H1 (cell line): ENCODE results near the gene PDE4D. TPM values are rescaled to one million over a fixed set of nuclear protein-coding genes. Genes with fewer than 3 reads are reported as not detected.

Source experiments
- ATF2 ChIP-seq: IDR thresholded peaks from 2 replicates; pipeline ENCODE4 v1.6.1; 2012; ENCODE audit warnings: low read length, inconsistent platforms
- CBX5 ChIP-seq: fragments of 300-800, 300-1000 bp; sonication (generic); IDR thresholded peaks from 2 replicates; pipeline ENCODE4 v1.7.1; 2016; ENCODE audit warnings: antibody characterized with exemption, low read length, low read depth
- CHD7 ChIP-seq: fragments of 300-600 bp; sonication (generic); IDR thresholded peaks from 2 replicates; pipeline ENCODE4 v1.7.1; 2012; ENCODE audit warnings: low read length, moderate library complexity, mild to moderate bottlenecking, inconsistent platforms; ENCODE audit not compliant: insufficient replicate concordance
- EZH2 ChIP-seq: fragments of 200-600 bp; sonication (generic); IDR thresholded peaks from 2 replicates; pipeline ENCODE4 v1.7.1; 2012; ENCODE audit warnings: low read depth, mild to moderate bottlenecking, moderate library complexity, low read length, inconsistent platforms; ENCODE audit not compliant: severe bottlenecking
- PHF8 ChIP-seq: fragments of 200-600 bp; sonication (generic); conservative IDR thresholded peaks from 2 replicates; pipeline ENCODE4 v1.7.1; 2012; ENCODE audit warnings: low read depth, mild to moderate bottlenecking, inconsistent platforms, low read length, moderate library complexity
- RNF2 ChIP-seq: fragments of 200-900, 300-1000 bp; sonication (generic); IDR thresholded peaks from 2 replicates; pipeline ENCODE4 v1.7.1; 2016; ENCODE audit warnings: borderline replicate concordance, low read depth, mild to moderate bottlenecking, antibody characterized with exemption, low read length; ENCODE audit not compliant: poor library complexity, severe bottlenecking; ENCODE audit errors: missing control alignments
- YY1 ChIP-seq: IDR thresholded peaks from 2 replicates; pipeline ENCODE4 v1.6.1; 2011; ENCODE audit warnings: low read depth, mild to moderate bottlenecking, low read length
- ZNF274 ChIP-seq: IDR thresholded peaks from 2 replicates; pipeline ENCODE4 v1.7.0; 2012; ENCODE audit warnings: low read length, borderline replicate concordance; ENCODE audit errors: extremely low read depth
- polyA plus RNA-seq, 7 experiments: library from polyadenylated mRNA; depleted of rRNA in 3 of 7; stranded (reverse) in 5 of 7; unstranded in 2 of 7; fragments of >200 nt in 5 of 7; fragments of 200-250 nt in 2 of 7; gene quantifications; 1 replicate in 5 of 7; 2 replicates in 1 of 7; 4 replicates in 1 of 7; pipeline versions ENCODE4 v1.2.1 to v1.2.3, GENCODE V29; 2011 to 2013; ENCODE audit warnings: missing spikeins in 2 of 7, mixed read lengths in 2 of 7
- total RNA-seq: library from RNA; stranded (reverse); fragmentation: NEBNext Ultra II Directional; extraction: Animal tissue kit (Norgen Biotek cat#: 25700); gene quantifications from 2 replicates; pipeline ENCODE4 v1.2.1, GENCODE V29; 2021

The PDE4D gene
- total and polyA plus RNA-seq, 2 of the 8 experiments (the other 6 are each of a cell fraction or from before 2014, with no cell fraction given), result 2.3 to 3.7 TPM

DNA sequence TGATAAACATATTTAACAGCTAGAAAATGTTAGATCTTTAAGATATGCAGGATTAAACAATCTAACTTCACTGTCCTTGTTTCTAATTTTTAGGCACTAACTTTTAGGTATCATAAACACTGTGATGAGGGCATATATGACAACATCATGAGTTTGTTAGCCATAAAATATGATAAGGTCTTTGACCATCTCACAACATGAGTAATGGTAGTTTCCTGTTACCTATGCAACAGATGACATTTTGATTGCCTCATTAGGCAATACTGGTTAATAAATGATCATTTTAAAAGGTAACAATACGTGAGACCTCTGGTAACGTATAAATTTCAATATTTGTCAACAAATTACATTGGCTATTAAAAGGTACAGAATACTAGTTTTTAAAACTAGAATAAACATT, 613.5 kb downstream of the PDE4D start (continued):
- TF ChIP-seq CHD7, result no peak
- TF ChIP-seq RNF2, result no peak
- no peak for TF ChIP-seq ATF2
- no peak for TF ChIP-seq ZNF274
- TF ChIP-seq CBX5, result no peak
- no peak for TF ChIP-seq YY1
- no peak for TF ChIP-seq EZH2
- no peak for TF ChIP-seq PHF8
